Embryonic facial prominence (tissue), 1 donor: Measurements from ENCODE around the gene CDC20.
"Not testable (repeated sequence)": the region's sequence is repeated elsewhere in the genome, so short reads cannot be mapped to it uniquely, and the experiment has no call there.

ENCODE experiments used
- DNase-seq: peaks from one replicate; pipeline ENCODE4 v3.0.0-alpha.2; 2016; ENCODE audit errors: extremely low spot score

Gene CDC20

GRCh38 chr1:43383449-43383848 lies 24.7 kb downstream of the CDC20 start:
- DNase-seq, result no peak

DNA sequence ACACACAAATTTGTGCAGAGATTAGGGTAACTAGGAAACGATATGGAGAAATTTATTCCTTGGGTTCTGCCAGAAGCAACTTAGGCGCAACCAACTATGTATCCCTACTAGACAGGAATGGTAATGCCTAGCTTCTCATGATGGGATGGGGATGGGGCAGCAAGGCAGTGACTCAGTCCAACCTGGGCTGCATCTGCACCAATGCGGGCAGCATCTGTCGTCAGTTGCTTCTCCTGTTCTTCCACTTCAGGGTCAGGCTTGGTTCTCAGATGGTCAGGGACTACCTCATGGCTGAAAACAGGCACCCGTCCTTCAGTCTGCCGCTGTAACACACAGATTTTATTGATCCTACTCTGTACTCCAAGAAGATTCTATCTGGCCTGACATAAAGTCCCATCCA lies 27.9 kb downstream of the CDC20 start:
- no peak for DNase-seq

DNA sequence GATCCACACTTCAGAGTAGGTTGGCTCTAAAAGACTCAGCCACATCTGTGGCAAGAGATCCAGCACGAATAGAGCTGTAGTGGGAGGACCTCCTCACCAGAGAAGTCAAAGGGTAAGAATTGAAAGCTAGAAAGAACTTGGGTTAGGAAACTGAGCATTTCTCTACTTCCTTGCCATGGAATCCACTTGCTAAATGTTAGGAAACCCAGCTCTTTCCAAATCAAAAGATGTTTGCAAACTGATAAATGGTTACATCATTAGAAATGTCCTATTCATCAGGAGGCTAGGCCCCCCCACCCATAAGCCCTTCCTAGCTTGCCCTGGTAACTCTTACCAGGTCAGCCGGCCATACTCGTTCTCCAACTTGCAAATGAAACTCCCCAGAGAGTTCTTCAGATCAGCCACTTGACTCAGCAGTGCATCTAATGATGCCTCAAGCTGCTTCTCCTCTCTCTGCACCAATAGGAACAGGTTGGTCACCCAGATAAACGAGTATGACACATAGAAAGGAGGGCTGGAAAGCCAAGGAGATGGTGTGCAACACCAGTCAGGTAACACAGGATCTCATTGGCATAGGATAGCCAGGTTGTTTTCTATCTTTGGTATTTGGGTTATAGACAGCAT lies 29.3 kb downstream of the CDC20 start:
- no peak for DNase-seq

DNA sequence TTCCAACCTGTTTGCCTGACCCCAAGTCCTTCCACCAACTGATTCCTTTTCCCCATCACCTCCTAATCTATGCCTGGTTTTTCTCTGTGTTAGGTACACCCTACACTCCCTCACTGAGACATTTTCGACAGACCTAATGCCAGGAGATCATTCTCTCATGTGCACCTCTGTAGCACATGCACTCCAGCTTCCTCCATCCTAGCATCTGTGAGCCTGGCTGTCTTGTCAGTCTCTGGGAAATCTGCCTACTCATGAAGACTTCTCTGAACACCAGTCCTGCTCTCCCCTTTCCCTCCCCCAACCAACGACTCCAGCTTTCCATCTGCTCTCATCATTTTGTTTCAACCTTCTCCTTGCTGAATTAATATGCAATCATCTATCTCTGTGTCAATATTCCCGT lies 29.8 kb downstream of the CDC20 start:
- no peak for DNase-seq

- DNase-seq, result peak; percentile 82
Measured at GRCh38 chr1:43389326-43390313, 30.8 kb downstream of the CDC20 start, which contains the start of the genes MED8 and SZT2. TSS of gene MED8 (minus strand) at chr1:43389800. CDS start at chr1:43389764, 36 bp downstream. TSS of gene SZT2 (plus strand) at chr1:43389899. CDS start at chr1:43389969, 70 bp downstream.

DNA sequence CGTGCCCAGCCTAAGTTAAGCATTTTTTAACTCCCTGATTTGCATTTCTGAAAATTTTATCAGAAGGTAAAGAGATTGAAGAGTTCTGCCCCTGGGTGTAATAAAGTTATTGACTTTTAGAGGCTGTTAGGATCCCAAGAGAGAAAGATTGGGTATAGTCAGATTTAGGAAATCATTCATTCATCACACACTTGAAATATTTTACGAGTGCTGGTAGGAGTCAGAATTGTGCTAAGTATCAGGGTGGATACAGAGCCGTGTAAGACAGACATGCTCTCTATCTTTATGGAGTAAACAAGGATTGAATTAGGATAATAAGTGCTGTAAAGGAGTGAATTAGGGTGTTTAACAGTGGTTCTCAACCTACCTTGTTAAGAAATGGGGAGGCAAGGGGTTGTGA lies 33.9 kb downstream of the CDC20 start:
- no peak for DNase-seq

DNA sequence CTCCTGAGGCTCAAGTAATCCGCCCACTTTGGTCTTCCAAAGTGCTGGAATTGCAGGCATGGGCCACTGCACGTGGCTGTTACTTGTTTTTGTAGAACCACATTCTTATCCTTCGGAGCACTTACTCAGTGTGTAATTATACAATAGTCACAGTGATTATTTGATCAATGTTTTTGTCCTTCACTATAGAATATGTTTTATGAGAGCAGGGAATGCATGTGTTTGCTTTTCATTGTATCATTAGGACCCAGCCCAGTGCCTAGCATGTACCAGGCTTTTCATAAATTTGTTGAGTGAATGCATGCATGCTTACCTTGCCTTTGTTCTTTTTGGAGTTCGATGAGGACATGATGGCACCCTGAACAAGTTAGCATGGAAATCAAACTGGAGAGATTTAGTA lies 36.7 kb downstream of the CDC20 start:
- DNase-seq, result no peak

DNA sequence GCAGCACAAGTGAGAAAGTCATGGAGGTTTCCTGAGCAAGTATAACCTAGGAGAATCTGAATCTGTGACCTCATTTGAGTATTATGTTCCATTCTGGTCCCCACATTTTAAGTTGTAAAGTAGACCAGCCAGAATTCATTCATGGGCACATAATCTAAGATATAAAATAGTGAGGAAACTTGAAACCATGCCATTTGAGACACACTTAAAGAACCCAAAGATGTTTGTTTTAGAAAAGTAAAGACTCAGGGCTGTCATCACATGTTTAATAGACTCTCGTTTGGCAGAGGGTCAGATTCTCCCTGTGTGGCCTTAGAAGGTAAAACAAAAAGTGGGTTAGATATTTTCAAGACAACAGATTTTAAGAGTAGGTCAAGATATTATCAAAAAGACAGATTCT lies 37.3 kb downstream of the CDC20 start:
- no peak for DNase-seq

- no peak for DNase-seq
Measured at GRCh38 chr1:43398227-43398626, 39.4 kb downstream of the CDC20 start.

- DNase-seq, result not testable (repeated sequence)
Measured at GRCh38 chr1:43400441-43400840, 41.7 kb downstream of the CDC20 start.

DNA sequence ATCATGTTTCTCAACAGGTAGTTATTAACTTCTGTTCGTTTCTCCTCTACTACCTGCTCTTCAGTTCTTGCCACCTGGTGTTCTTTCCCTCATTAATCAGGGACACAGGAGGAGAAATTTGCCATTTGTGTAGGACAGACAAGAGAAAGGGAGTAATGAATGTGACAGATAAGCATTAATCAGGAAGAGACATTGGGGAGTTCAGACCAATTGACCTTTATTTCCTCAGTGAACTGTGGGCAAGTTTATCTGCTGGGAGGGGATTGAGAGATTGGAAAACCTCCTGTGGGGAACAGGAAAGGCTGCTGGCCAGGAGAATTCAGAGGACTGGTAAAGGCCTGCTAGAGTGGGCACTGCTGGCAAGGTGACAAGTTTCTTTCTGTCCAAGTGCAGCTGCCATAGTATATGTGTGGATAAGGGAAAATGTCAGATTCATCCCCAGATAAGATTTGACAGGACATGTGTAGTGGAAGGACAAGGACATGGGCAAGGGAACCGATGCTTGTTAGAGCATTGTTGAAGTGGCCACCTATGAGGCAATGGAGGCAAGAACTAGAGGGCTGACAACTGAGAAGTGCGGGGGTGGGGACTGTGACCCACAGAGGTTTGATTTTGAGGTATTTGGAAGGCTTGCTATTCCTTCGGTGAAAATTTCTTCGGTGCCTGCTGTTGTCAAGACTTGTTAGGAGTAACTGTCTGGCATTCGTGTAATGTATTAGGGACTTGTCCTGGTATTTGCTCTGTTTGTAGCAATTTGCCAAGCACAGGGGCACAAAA lies 43.5 kb downstream of the CDC20 start:
- no peak for DNase-seq

DNA sequence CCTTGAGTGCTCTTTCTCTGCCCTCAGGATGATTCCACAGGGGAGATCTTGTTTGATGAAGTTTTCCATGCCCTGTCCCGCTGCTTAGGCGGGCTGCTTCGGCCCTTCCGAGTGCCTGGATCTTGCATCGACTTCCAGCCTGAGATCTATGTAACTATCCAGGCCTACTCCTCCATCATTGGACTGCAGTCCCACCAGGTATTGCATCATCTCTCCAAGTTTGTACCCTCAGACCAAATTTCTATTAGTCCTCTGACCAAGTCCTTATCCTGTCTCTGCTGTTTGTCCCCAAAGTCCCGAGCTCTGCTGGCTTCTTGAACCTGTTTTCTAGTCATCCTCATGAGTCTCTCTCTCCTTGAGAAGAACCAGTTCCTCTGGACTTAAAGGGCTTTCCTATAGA lies 45.6 kb downstream of the CDC20 start:
- no peak for DNase-seq

DNA sequence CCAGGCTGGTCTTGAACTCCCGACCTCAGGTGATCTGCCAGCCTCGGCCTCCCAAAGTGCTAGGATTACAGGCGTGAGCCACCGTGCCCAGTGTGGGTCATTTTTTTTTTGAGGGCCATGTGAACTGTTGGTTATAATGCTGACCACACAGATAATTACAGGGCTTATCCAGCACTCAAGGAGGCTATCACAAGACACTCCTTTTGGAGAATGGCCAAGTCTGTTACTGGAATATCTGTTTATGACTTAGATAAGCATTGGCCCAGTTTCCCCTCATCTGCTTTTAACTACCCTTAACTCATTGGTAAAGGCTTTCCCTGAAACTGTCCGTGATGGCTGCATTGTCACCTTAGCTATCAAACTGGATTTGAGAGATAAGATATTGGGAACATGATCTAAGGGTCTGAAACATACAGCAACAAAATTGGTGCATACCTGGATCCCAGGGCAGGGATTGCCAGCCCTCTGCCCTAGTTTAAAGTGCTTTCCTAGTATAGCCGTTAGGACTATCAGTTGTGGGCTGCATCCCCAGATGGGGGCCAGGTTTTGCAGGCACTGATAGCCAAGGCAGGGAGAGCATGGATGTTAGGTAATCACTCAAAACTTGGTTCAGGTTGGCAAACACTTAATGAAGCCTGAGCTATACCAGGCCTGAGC lies 46.6 kb downstream of the CDC20 start:
- no peak for DNase-seq

DNA sequence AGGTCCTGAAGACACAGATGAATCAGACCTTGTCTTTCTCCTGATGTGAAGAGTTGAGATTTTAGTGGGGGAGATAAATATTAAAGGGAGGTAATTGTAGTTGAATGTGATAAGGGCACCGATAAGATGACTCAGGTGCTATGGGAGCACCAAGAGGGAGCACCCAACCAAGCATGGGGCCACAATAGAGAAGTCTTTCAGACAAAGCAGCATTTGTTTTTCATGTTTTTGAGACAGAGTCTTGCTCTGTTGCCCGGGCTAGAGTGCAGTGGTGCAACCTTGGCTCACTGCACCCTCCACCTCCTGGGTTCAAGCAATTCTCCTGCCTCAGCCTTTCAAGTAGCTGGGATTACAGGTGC lies 47.1 kb downstream of the CDC20 start:
- no peak for DNase-seq

- no peak for DNase-seq
Measured at GRCh38 chr1:43410571-43410970, 51.8 kb downstream of the CDC20 start.
